Posterior cingulate gyrus (tissue), 11 donors: ENCODE results near the gene HSBP1L1.

Source experiments
- DNase-seq, 10 donors: peaks; one replicate each; pipeline versions ENCODE4 v3.0.0 to v3.0.0-alpha.2; 2020 to 2021; ENCODE audit warnings: mixed read lengths in 3 of 10
- intact Hi-C: fragments of 100-400 bp; cut with DNase I; formaldehyde crosslinking; loops from one replicate; pipeline ENCODE4 v1.15.1; 2023

The HSBP1L1 gene

GRCh38 chr18:79942786-79943607 lies 21.4 kb upstream of the HSBP1L1 start:
- intact Hi-C loops: no loop called here
- peak in 3 of 10 donors; percentile 2 to 62 (median 52) for DNase-seq

- intact Hi-C loops: no loop called here
- peak in 3 of 10 donors; percentile 4 to 71 (median 65) for DNase-seq
Observed at GRCh38 chr18:79943608-79944125, 20.8 kb upstream of the HSBP1L1 start.

- intact Hi-C loops: no loop called here
- peak in 6 of 10 donors; percentile 4 to 91 (median 76) for DNase-seq
Observed at GRCh38 chr18:79944126-79944731, 20.2 kb upstream of the HSBP1L1 start.

GRCh38 chr18:79944746-79945117 lies 19.7 kb upstream of the HSBP1L1 start:
- intact Hi-C loops: no loop called here
- DNase-seq: peak in 1 of 10 donors; percentile 52

GRCh38 chr18:79945118-79946042 lies 19.1 kb upstream of the HSBP1L1 start:
- peak in 4 of 10 donors; percentile 5 to 79 (median 70) for DNase-seq

GRCh38 chr18:79947054-79947755 lies 17.2 kb upstream of the HSBP1L1 start:
- peak in 2 of 10 donors; percentile 55 to 59 for DNase-seq
- intact Hi-C loops: no loop called here

More at GRCh38 chr18:79945118-79946042, 19.1 kb upstream of the HSBP1L1 start:
- intact Hi-C loops: no loop called here

- intact Hi-C loops: no loop called here
- DNase-seq: peak in 2 of 10 donors; percentile 25 to 61
Observed at GRCh38 chr18:79947881-79948610, 16.4 kb upstream of the HSBP1L1 start.

GRCh38 chr18:79948719-79949411 lies 15.6 kb upstream of the HSBP1L1 start:
- peak in 2 of 10 donors; percentile 50 to 62 for DNase-seq
- intact Hi-C loops: no loop called here

- peak in 2 of 10 donors; percentile 47 to 61 for DNase-seq
- intact Hi-C loops: loop anchor here (5.0 kb wide), 1 partner anchor 37 kb away; the partner anchor contains the start of gene TXNL4A
Observed at GRCh38 chr18:79949697-79950487, 14.6 kb upstream of the HSBP1L1 start.

GRCh38 chr18:79950515-79951341 lies 13.7 kb upstream of the HSBP1L1 start:
- intact Hi-C loops: loop anchor here (5.0 kb wide), 1 partner anchor 37 kb away; the partner anchor contains the start of gene TXNL4A
- DNase-seq: peak in 2 of 10 donors; percentile 83 to 90

- DNase-seq: peak; percentile 85 to 98 (median 94)
- intact Hi-C loops: loop anchor here (5.0 kb wide), 1 partner anchor 36 kb away; the partner anchor contains the start of gene TXNL4A
Observed at GRCh38 chr18:79951545-79952455, 12.6 kb upstream of the HSBP1L1 start, which contains the start of gene SLC66A2. Gene SLC66A2, minus strand, starts transcription at chr18:79951653. Its CDS starts 727 bp downstream, at chr18:79950926.

- peak in 2 of 10 donors; percentile 73 to 77 for DNase-seq
- intact Hi-C loops: loop anchor here (5.0 kb wide), 1 partner anchor 35 kb away; the partner anchor contains the start of gene TXNL4A
Observed at GRCh38 chr18:79952456-79952995, 11.9 kb upstream of the HSBP1L1 start.

- peak in 2 of 10 donors; percentile 76 to 82 for DNase-seq
- intact Hi-C loops: loop anchor here (5.0 kb wide), 1 partner anchor 34 kb away; the partner anchor contains the start of gene TXNL4A
Observed at GRCh38 chr18:79952996-79953559, 11.4 kb upstream of the HSBP1L1 start.

- intact Hi-C loops: loop anchor here (5.0 kb wide), 1 partner anchor 33 kb away; the partner anchor contains the start of gene TXNL4A
- peak in 2 of 10 donors; percentile 26 to 70 for DNase-seq
Observed at GRCh38 chr18:79953971-79954651, 10.3 kb upstream of the HSBP1L1 start.
